ENCODE measurements around the gene RAB6C.
"Not testable (repeated sequence)": the region's sequence is repeated elsewhere in the genome, so short reads cannot be mapped to it uniquely, and the experiment has no call there.

RAB6C gene

GRCh38 chr2:129979629-129980155 lies at the start of gene RAB6C:
TSS of gene RAB6C (plus strand) at chr2:129979666. CDS start at chr2:129980116, 450 bp downstream.
- DNase-seq, result not testable (repeated sequence)

DNA sequence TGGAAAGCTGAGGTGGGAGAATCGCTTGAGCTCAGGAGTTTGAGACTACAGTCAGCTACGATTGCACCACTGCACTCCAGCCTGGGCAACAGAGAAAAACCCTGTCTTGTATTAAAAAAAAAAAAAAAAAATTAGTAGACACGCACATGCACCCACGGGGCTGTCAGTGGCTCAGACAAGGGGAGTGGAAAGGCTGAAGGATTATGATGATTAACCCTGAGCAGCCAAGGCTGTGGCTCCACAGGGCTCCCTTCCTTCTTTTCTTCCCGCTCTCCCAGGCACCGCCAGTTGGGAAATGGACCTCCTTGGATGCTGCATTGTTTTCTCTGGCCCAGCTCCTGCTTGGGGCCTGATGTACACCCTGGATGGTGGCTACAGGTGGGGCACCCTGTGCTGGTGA lies 49.0 kb upstream of the RAB6C start:
- no peak for DNase-seq

GRCh38 chr2:129933387-129933786 lies 46.1 kb upstream of the RAB6C start:
- DNase-seq, result not testable (repeated sequence)

- no peak for DNase-seq
These were observed 45.2 kb upstream of the RAB6C start for GRCh38 chr2:129934044-129934822.

GRCh38 chr2:129935118-129935517 lies 44.3 kb upstream of the RAB6C start:
- DNase-seq, result no peak

GRCh38 chr2:129936334-129936934 lies 43.0 kb upstream of the RAB6C start:
- DNase-seq, result peak; percentile 17

DNA sequence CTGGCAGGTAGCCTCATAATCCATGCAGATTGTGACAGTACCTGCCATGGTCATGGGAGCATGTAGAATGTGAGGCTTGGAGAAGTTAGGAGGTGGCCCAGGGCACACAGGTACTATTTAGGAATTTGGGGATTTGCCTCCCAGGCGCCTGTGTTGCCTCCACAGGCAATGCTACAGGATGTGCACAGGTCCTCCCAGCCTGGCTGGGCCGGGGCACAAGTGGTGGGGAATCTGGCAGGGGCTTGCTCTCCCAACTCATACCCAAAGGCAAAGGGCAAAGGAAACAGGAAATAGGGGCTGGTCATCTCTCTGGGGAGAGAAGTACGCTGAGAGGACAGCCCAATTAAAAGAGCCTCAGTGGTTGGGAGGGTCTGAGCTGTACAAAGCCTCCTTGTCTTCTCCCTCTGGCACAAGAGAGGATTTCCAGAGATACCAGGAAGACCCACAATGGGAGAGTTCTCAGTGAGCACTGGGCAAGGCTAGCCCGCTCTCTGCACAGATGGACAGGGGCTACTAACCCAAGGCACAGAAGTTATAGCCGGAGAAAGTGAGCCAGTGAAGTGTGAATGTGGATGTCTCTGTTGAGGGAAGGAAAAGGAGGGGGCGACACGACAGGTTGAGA lies 40.5 kb upstream of the RAB6C start:
- not testable (repeated sequence) for DNase-seq

DNA sequence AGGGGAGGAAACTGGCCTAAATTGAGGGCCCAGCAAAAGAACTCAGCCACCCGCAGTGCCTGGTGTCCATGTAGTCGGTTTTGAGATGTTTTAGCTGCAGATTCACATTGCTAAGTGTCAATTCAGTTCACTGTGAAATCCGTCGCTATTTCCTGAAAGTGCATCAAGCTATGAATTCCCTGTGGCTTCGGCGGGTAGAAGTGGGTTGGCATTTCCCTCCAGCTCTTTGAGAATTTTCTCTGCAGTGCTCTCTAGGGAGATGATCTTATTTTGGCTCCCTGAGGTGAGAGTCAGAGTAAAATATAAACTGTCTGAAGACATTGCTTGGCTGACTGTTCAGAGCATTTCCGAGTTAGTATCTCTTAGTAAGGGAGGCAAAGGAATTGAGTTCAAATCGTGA lies 36.0 kb upstream of the RAB6C start:
- not testable (repeated sequence) for DNase-seq

DNA sequence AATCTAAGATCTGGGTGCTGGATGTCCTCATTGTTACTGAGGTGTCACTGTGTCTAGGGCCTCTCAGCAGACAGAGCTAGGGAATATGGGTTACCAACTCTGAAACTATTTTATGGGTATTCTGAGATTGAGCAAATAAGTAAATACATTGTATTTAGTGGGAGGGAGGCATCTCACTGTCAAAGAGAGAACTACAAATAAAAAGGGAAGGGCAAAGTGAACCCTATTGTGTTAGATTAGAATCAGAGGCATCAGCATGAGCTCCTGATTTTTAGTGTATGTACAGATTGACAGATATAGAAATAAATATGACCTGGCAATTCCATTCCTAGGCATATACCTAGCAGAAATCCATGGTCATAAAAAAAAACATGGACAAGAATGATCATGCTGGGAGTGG lies 33.9 kb upstream of the RAB6C start:
- no peak for DNase-seq

- DNase-seq, result not testable (repeated sequence)
These were observed 31.8 kb upstream of the RAB6C start for GRCh38 chr2:129947712-129948111.

- DNase-seq, result not testable (repeated sequence)
These were observed 23.3 kb upstream of the RAB6C start for GRCh38 chr2:129956171-129956570.

DNA sequence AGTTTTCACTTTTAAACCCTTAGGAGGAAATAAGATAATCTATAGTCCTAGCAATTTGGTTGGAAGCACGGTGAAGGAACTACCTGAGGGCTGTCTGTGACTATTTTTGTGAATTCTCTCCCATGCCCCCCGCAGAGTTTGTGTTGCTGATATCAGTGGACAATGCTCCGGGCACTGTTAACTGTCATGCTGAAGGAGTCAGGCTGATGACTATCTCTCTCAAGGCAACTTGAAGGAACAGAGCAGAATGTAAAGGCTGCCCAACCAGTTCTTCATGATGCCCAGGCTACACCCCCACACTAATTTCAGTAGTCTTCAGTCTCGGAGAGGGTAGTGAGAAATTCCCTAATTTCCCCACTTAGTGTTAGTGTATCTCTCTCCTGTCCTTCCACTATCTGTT lies 21.6 kb upstream of the RAB6C start:
- no peak for DNase-seq

GRCh38 chr2:129958736-129959135 lies 20.7 kb upstream of the RAB6C start:
- not testable (repeated sequence) for DNase-seq

DNA sequence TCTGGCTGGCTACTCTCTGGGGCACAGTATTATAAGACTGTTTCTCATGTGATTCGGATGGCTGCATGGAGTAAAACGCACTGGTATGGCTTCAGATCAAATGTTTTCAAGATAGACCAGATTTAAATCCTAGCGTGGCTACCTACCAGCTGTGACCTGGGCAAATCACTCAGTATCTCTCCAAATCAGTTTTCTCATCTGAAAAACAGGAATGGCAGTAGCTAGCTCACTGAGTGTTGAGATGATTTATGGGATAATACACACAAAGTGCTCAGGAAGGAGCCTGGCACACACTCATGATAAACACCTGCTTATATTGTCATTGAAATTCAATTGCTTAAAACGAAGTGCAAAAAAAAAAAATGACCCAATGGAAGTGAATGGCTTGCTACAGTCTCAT lies 10.9 kb upstream of the RAB6C start:
- DNase-seq, result not testable (repeated sequence)

- DNase-seq, result no peak
These were observed 4.3 kb upstream of the RAB6C start for GRCh38 chr2:129975016-129975774.

DNA sequence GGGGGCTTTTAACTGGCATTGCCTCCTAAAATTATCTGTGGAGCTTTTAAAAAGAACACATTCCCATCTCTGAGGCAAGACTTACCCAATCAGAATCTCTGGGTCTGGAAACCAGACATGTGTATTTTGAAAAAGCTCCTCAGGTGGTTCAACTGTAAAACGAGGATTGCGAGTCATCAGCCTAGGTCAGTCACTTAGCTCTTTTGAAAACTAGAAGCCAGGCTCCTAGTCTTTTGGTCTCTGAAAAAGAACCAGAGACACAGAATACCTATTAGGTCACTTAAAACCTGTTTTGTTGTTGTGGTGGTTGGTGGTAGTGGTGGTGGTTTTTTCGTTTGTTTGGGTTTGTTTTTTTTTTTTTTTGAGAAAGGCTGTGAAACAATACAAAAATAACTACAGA lies 2.5 kb upstream of the RAB6C start:
- not testable (repeated sequence) for DNase-seq

GRCh38 chr2:129977986-129978385 lies 1.5 kb upstream of the RAB6C start:
- DNase-seq, result no peak

DNA sequence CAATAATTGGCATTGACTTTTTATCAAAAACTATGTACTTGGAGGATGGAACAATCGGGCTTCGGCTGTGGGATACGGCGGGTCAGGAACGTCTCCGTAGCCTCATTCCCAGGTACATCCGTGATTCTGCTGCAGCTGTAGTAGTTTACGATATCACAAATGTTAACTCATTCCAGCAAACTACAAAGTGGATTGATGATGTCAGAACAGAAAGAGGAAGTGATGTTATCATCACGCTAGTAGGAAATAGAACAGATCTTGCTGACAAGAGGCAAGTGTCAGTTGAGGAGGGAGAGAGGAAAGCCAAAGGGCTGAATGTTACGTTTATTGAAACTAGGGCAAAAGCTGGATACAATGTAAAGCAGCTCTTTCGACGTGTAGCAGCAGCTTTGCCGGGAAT lies 780 bp downstream of the RAB6C start:
- not testable (repeated sequence) for DNase-seq

GRCh38 chr2:129981689-129982088 lies 2.2 kb downstream of the RAB6C start:
- DNase-seq, result not testable (repeated sequence)

GRCh38 chr2:129984426-129984825 lies 5.0 kb downstream of the RAB6C start:
- no peak for DNase-seq

DNA sequence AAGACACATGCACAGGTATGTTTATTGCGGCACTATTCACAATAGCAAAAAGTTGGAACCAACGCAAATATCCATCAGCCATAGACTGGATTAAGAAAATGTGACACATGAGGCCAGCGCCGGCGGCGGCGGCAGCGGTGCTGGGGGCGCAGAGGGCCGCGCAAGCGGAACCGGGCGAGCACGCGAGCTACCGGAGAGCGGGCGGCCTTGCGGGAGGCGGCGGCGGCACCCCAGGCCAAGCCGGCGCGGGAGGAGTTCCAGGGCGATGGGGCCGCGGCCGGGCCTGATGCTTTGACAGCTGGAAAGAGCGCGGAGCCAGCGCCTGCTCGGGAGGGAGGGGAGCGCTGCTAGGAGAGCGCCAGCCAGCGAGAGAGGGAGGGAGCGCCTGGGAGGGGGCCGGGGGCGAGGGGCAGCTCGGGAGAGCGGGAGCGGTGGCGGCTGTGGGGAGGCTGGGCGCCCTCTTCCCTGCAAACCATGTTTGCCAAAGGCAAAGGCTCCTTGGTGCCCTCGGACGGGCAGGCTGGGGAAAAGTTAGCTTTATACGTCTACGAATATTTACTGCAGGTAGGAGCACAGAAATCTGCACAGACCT lies 13.0 kb downstream of the RAB6C start:
- not testable (repeated sequence) for DNase-seq

DNA sequence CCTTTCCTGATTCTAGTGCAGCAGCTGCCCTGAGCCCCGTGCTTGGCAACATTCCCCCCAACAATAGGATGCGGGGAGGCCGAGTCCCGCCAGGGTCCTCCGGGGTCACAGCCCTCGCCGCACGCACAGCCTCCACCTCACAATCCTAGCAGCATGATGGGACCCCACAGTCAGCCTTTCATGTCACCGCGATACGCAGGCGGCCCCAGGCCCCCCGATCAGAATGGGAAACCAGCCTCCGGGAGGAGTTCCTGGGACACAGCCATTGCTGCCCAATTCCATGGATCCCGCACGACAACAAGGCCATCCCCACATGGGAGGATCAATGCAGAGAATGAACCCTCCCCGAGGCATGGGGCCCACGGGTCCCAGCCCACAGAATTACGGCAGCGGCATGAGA lies 13.7 kb downstream of the RAB6C start:
- DNase-seq, result not testable (repeated sequence)

All from NCI-H1436 (cell line).